Gastrocnemius medialis (tissue), 4 donors: ENCODE data around the gene EIF2S2. TPM values are rescaled to one million over a fixed set of nuclear protein-coding genes. Genes with fewer than 3 reads are reported as not detected.
"Not testable (repeated sequence)": the region's sequence is repeated elsewhere in the genome, so short reads cannot be mapped to it uniquely, and the experiment has no call there.

Experiments
- ATAC-seq, 2 donors: fragments of 150-250 bp; one replicate each; pipeline ENCODE4 v1.9.1; 2016
- DNase-seq, 2 donors: peaks; one replicate each; pipeline ENCODE4 v3.0.0-alpha.2; 2019
- H3K27ac ChIP-seq, 4 donors: fragments of 200-600 bp; sonication (generic); 1 replicate in 1 of 4; 2 replicates in 3 of 4; pipeline ENCODE4 v1.5.1; 2016 to 2018; ENCODE audit warnings: mild to moderate bottlenecking in 2 of 4, moderate library complexity in 1 of 4
- H3K27me3 ChIP-seq, 3 donors: fragments of 200-600 bp; sonication (generic) in 2 of 3; 1 replicate in 1 of 3; 2 replicates in 2 of 3; pipeline versions ENCODE4 v1.5.1 to v1.6.0; 2016 to 2019; ENCODE audit warnings: mild to moderate bottlenecking in 1 of 3, moderate library complexity in 1 of 3
- H3K36me3 ChIP-seq, 2 donors: fragments of 200-600 bp; sonication (generic) in 1 of 2; one replicate each; pipeline ENCODE4 v1.5.1; 2017 to 2018
- H3K4me1 ChIP-seq, 2 donors: fragments of 200-600 bp; sonication (generic) in 1 of 2; one replicate each; pipeline ENCODE4 v1.5.1; 2016 to 2017; ENCODE audit warnings: mild to moderate bottlenecking in 2 of 2
- H3K4me3 ChIP-seq, 4 donors: fragments of 200-600 bp; sonication (generic) in 3 of 4; 1 replicate in 1 of 4; 2 replicates in 3 of 4; pipeline ENCODE4 v1.5.1; 2016 to 2019; ENCODE audit warnings: mild to moderate bottlenecking in 2 of 4
- H3K9me3 ChIP-seq, 3 donors: fragments of 200-600 bp; sonication (generic) in 2 of 3; 1 replicate in 1 of 3; 2 replicates in 2 of 3; pipeline ENCODE4 v1.5.1; 2016 to 2019
- CTCF ChIP-seq, 5 experiments: fragments of 450-650 bp in 3 of 5; fragments of 200-600 bp in 2 of 5; sonication (generic) in 2 of 5; IDR thresholded peaks in 4 of 5; conservative IDR thresholded peaks in 1 of 5; 1 replicate in 4 of 5; 2 replicates in 1 of 5; pipeline ENCODE4 v1.5.1; 2016 to 2019; ENCODE audit warnings: antibody characterized with exemption in 5 of 5, mild to moderate bottlenecking in 3 of 5, moderate library complexity in 3 of 5
- POLR2A ChIP-seq, 2 donors: fragments of 450-650 bp; IDR thresholded peaks; one replicate each; pipeline ENCODE4 v1.6.1; 2017; ENCODE audit warnings: antibody characterized with exemption in 2 of 2, mild to moderate bottlenecking in 2 of 2, moderate library complexity in 2 of 2
- in situ Hi-C, 4 donors: fragments of 200-750 bp; cut with MboI; loops; one replicate each; pipeline versions ENCODE4 v1.15.0 to v1.8.0; 2017; ENCODE audit warnings: low sequenced_read_pairs in 4 of 4
- intact Hi-C: fragments of 100-400 bp; cut with DNase I; formaldehyde crosslinking; loops from one replicate; pipeline ENCODE4 v1.15.1; 2023; ENCODE audit warnings: low total_unique reads
- total RNA-seq, 4 donors: library from RNA; depleted of rRNA; stranded (reverse); fragments of >200 nt; gene quantifications; one replicate each; pipeline versions ENCODE4 v1.1.0 to v1.2.3, GENCODE V29; 2016

Gene EIF2S2
- 10 to 100 TPM; 79.0 to 85.2 (median 83.9) TPM for total RNA-seq

- H3K4me1 ChIP-seq, result peaks cover 27 to 41% of the 10 kb centered on the region in 2 donors
- H3K27me3 ChIP-seq, result no peaks in the 10 kb centered on the region
- TF ChIP-seq POLR2A (IDR thresholded peaks at IDR 0.05) (peak; percentile 95 to 98), CTCF (IDR thresholded peaks at IDR 0.05 in 4 of 5, conservative IDR thresholded peaks at IDR 0.05 in 1 of 5) (no peak)
- in situ Hi-C loops, result loop anchor here in 1 of 4 donors (25.0 kb wide), 1 partner anchor 650 kb away; no protein-coding TSS in a partner anchor
- peak within 1 kb of the TSS; percentile 82 to 95 (median 83) for H3K4me3 ChIP-seq
- intact Hi-C loops, result loop anchor here (1.0 to 5.0 kb wide), 4 partner anchors 29 to 300 kb away; partner anchors contain the start of genes CHMP4B and RALY
- no peaks in the 10 kb centered on the region for H3K9me3 ChIP-seq
- ATAC-seq, result peak; percentile 92 to 95
- DNase-seq, result peak; percentile 91 to 97
- H3K27ac ChIP-seq, result peak within 1 kb of the TSS; percentile 90 to 98 (median 97)
- H3K36me3 ChIP-seq, result peaks cover 0 to 5% of the 10 kb centered on the region in 2 donors
Observed at GRCh38 chr20:34111702-34112599, at the start of gene EIF2S2. EIF2S2 (minus strand) TSS chr20:34112243; CDS start chr20:34112110, 133 bp downstream.

GRCh38 chr20:34157697-34158096, 45.7 kb upstream of the EIF2S2 start:
- H3K9me3 ChIP-seq, H3K36me3 ChIP-seq, intact Hi-C loops, H3K27me3 ChIP-seq, in situ Hi-C loops, H3K27ac ChIP-seq, ATAC-seq, DNase-seq, H3K4me1 ChIP-seq, H3K4me3 ChIP-seq: not testable (repeated sequence)

GRCh38 chr20:34155836-34156235, 43.8 kb upstream of the EIF2S2 start:
- H3K36me3 ChIP-seq, result no peaks in the 10 kb centered on the region
- no peak overlapping the region for H3K4me3 ChIP-seq
- no peak for ATAC-seq
- in situ Hi-C loops, result no loop called here
- H3K27ac ChIP-seq, result no peak overlapping the region
- no peak for TF ChIP-seq CTCF (IDR thresholded peaks at IDR 0.05 in 4 of 5, conservative IDR thresholded peaks at IDR 0.05 in 1 of 5)
- TF ChIP-seq POLR2A (IDR thresholded peaks at IDR 0.05), result no peak
- no peaks in the 10 kb centered on the region for H3K9me3 ChIP-seq
- DNase-seq, result no peak
- H3K27me3 ChIP-seq, result no peaks in the 10 kb centered on the region
- no peaks in the 10 kb centered on the region for H3K4me1 ChIP-seq
- intact Hi-C loops, result no loop called here

GRCh38 chr20:34153169-34153568, 41.1 kb upstream of the EIF2S2 start:
- H3K27ac ChIP-seq, DNase-seq, H3K4me1 ChIP-seq, H3K27me3 ChIP-seq, H3K4me3 ChIP-seq, H3K36me3 ChIP-seq, H3K9me3 ChIP-seq, ATAC-seq, in situ Hi-C loops, intact Hi-C loops: not testable (repeated sequence)

GRCh38 chr20:34152073-34152472, 40.0 kb upstream of the EIF2S2 start:
- intact Hi-C loops, H3K9me3 ChIP-seq, H3K27ac ChIP-seq, H3K36me3 ChIP-seq, ATAC-seq, DNase-seq, in situ Hi-C loops, H3K4me1 ChIP-seq, H3K4me3 ChIP-seq, H3K27me3 ChIP-seq: not testable (repeated sequence)

- in situ Hi-C loops, result no loop called here
Observed at GRCh38 chr20:34150306-34151000, 38.4 kb upstream of the EIF2S2 start.

More at GRCh38 chr20:34150306-34151000, 38.4 kb upstream of the EIF2S2 start:
- DNase-seq (no peak), ATAC-seq (no peak)
- H3K4me3 ChIP-seq, result no peak overlapping the region
- intact Hi-C loops, result no loop called here
- no peaks in the 10 kb centered on the region for H3K27me3 ChIP-seq
- H3K36me3 ChIP-seq, result no peaks in the 10 kb centered on the region
- no peak overlapping the region for H3K27ac ChIP-seq
- TF ChIP-seq CTCF (IDR thresholded peaks at IDR 0.05 in 4 of 5, conservative IDR thresholded peaks at IDR 0.05 in 1 of 5) (no peak), POLR2A (IDR thresholded peaks at IDR 0.05) (no peak)
- H3K4me1 ChIP-seq, result no peaks in the 10 kb centered on the region
- H3K9me3 ChIP-seq, result no peaks in the 10 kb centered on the region
